ENCODE measurements around the gene BORCS6.
"Not testable (repeated sequence)": the region's sequence is repeated elsewhere in the genome, so short reads cannot be mapped to it uniquely, and the experiment has no call there.

The BORCS6 gene

GRCh38 chr17:8170186-8170585 is 19.8 kb downstream of the BORCS6 start:
- DNase-seq = not testable (repeated sequence)

GRCh38 chr17:8167526-8167925 is 22.5 kb downstream of the BORCS6 start:
- no peak for DNase-seq

- DNase-seq = no peak
These were observed 23.2 kb downstream of the BORCS6 start for GRCh38 chr17:8166731-8167130.

GRCh38 chr17:8164815-8165131 is 25.2 kb downstream of the BORCS6 start:
- DNase-seq = no peak

GRCh38 chr17:8163978-8164814 is 25.8 kb downstream of the BORCS6 start:
- DNase-seq = peak; percentile 28

GRCh38 chr17:8162997-8163977 is 26.7 kb downstream of the BORCS6 start:
- peak; percentile 53 for DNase-seq

- peak; percentile 70 for DNase-seq
These were observed 27.6 kb downstream of the BORCS6 start, which contains the start of gene VAMP2 for GRCh38 chr17:8162233-8162996. VAMP2 (minus strand) TSS chr17:8162948; CDS start chr17:8162879, 69 bp downstream.

- no peak for DNase-seq
These were observed 28.4 kb downstream of the BORCS6 start for GRCh38 chr17:8161289-8162232.

- DNase-seq = no peak
These were observed 29.2 kb downstream of the BORCS6 start for GRCh38 chr17:8160741-8161221.

- no peak for DNase-seq
These were observed 29.8 kb downstream of the BORCS6 start for GRCh38 chr17:8160224-8160577.

- no peak for DNase-seq
These were observed 30.3 kb downstream of the BORCS6 start for GRCh38 chr17:8159459-8160223.

GRCh38 chr17:8159032-8159400 is 31.0 kb downstream of the BORCS6 start:
- DNase-seq = no peak

- peak; percentile 67 for DNase-seq
These were observed 31.5 kb downstream of the BORCS6 start for GRCh38 chr17:8158267-8159031.

- DNase-seq = peak; percentile 100
These were observed 33.6 kb downstream of the BORCS6 start for GRCh38 chr17:8156246-8156992.

- DNase-seq = no peak
These were observed 34.1 kb downstream of the BORCS6 start for GRCh38 chr17:8155996-8156245.

GRCh38 chr17:8155231-8155995 is 34.6 kb downstream of the BORCS6 start:
- no peak for DNase-seq

- DNase-seq = no peak
These were observed 35.3 kb downstream of the BORCS6 start for GRCh38 chr17:8154608-8155155.

- peak; percentile 83 for DNase-seq
These were observed 35.9 kb downstream of the BORCS6 start for GRCh38 chr17:8153957-8154607.

Data from NCI-H1436 (cell line).